Measurements from ENCODE around the gene YWHAB.

DNA sequence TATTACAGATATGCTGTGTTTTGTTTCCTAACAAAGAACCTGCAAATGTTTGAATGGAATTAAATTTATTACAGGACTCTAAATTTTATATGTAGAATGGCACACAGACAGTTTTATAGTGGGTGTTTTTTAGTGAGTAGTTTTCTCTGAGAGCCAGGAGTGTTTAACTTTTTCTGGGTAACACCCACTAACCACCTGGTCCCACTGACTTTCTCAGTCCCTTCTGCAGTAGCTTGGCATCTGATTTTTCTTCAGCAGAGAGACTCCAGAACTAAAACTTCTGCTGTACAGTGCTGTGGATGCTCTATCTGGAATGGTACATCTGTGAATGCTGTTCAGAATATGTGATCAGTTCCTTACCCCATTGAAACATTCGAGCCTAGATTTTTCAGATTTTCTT lies 6.3 kb downstream of the YWHAB start:
- TF ChIP-seq POLR2A (IDR thresholded peaks at IDR 0.05; ENCODE audit: low read length) (no peak), GATA1 (IDR thresholded peaks at IDR 0.05; ENCODE audit: low read depth, low read length) (no peak)

All from erythroblast (primary cell).